Trophoblast cell (in vitro differentiated cells and primary cell): ENCODE measurements around the gene DACT1.
A peak's percentile ranks its signal among the peaks of the same experiment; 100 is the strongest.

Source experiments
- DNase-seq, 2 donors: peaks; one replicate each; pipeline ENCODE4 v3.0.0-alpha.2; 2016
- H2AFZ ChIP-seq: 2 replicates; pipeline ENCODE4 v1.6.1; 2013; ENCODE audit warnings: low read length, moderate library complexity, mild to moderate bottlenecking; ENCODE audit not compliant: insufficient read depth, poor library complexity
- H2AK5ac ChIP-seq: 2 replicates; pipeline ENCODE4 v1.6.1; 2013; ENCODE audit warnings: mild to moderate bottlenecking, low read length
- H2BK120ac ChIP-seq: 2 replicates; pipeline ENCODE4 v1.6.1; 2013; ENCODE audit warnings: low read length, mild to moderate bottlenecking, moderate library complexity; ENCODE audit not compliant: insufficient read depth, poor library complexity
- H2BK12ac ChIP-seq: 2 replicates; pipeline ENCODE4 v1.6.1; 2013; ENCODE audit warnings: mild to moderate bottlenecking, low read length, moderate library complexity
- H2BK5ac ChIP-seq: 2 replicates; pipeline ENCODE4 v1.6.1; 2013; ENCODE audit warnings: low read length, low read depth, moderate library complexity, mild to moderate bottlenecking; ENCODE audit not compliant: poor library complexity
- H3K14ac ChIP-seq: 2 replicates; pipeline ENCODE4 v1.6.1; 2013; ENCODE audit warnings: mild to moderate bottlenecking, low read length
- H3K18ac ChIP-seq: 2 replicates; pipeline ENCODE4 v1.6.1; 2013; ENCODE audit warnings: mild to moderate bottlenecking, low read length
- H3K23ac ChIP-seq: 2 replicates; pipeline ENCODE4 v1.6.1; 2013; ENCODE audit warnings: low read length
- H3K27ac ChIP-seq: 2 replicates; pipeline ENCODE4 v1.5.1; 2013; ENCODE audit warnings: low read depth, mild to moderate bottlenecking, inconsistent platforms, low read length, moderate library complexity
- H3K27me3 ChIP-seq: 2 replicates; pipeline ENCODE4 v1.6.1; 2013; ENCODE audit warnings: inconsistent platforms, mild to moderate bottlenecking, low read length, moderate library complexity; ENCODE audit not compliant: insufficient read depth
- H3K36me3 ChIP-seq, 2 experiments: 1 replicate in 1 of 2; 2 replicates in 1 of 2; pipeline ENCODE4 v1.6.1; 2013; ENCODE audit warnings: low read length in 2 of 2, mild to moderate bottlenecking in 2 of 2, moderate library complexity in 1 of 2; ENCODE audit not compliant: insufficient read depth in 2 of 2, control insufficient read depth in 1 of 2
- H3K4ac ChIP-seq: 2 replicates; pipeline ENCODE4 v1.6.1; 2013; ENCODE audit warnings: low read depth, mild to moderate bottlenecking, low read length, moderate library complexity
- H3K4me1 ChIP-seq, 2 experiments: 1 replicate in 1 of 2; 2 replicates in 1 of 2; pipeline ENCODE4 v1.6.1; 2013; ENCODE audit warnings: low read length in 2 of 2, mild to moderate bottlenecking in 2 of 2, moderate library complexity in 1 of 2; ENCODE audit not compliant: insufficient read depth in 2 of 2, control insufficient read depth in 1 of 2
- H3K4me2 ChIP-seq: 2 replicates; pipeline ENCODE4 v1.6.1; 2013; ENCODE audit warnings: inconsistent platforms, mild to moderate bottlenecking, low read length, moderate library complexity
- H3K4me3 ChIP-seq: 2 replicates; pipeline ENCODE4 v1.5.1; 2013; ENCODE audit warnings: mild to moderate bottlenecking, low read depth, low read length, inconsistent platforms
- H3K79me1 ChIP-seq: one replicate; pipeline ENCODE4 v1.6.1; 2013; ENCODE audit warnings: low read length
- H3K79me2 ChIP-seq: 2 replicates; pipeline ENCODE4 v1.6.1; 2013; ENCODE audit warnings: low read length, mild to moderate bottlenecking; ENCODE audit not compliant: control insufficient read depth, insufficient read depth, poor library complexity
- H3K9ac ChIP-seq: 2 replicates; pipeline ENCODE4 v1.6.1; 2013; ENCODE audit warnings: mild to moderate bottlenecking, low read length
- H3K9me3 ChIP-seq: 2 replicates; pipeline ENCODE4 v1.6.1; 2013; ENCODE audit warnings: low read depth, mild to moderate bottlenecking, control low read depth, inconsistent platforms, low read length; ENCODE audit not compliant: insufficient read depth
- H4K12ac ChIP-seq: 2 replicates; pipeline ENCODE4 v1.6.1; 2013; ENCODE audit warnings: low read depth, mild to moderate bottlenecking, low read length, moderate library complexity
- H4K8ac ChIP-seq: 2 replicates; pipeline ENCODE4 v1.6.1; 2013; ENCODE audit warnings: low read depth, mild to moderate bottlenecking, low read length, moderate library complexity
- H4K91ac ChIP-seq: one replicate; pipeline ENCODE4 v1.6.1; 2013; ENCODE audit warnings: low read depth, mild to moderate bottlenecking, low read length, moderate library complexity
- WGBS: extraction: QIAGEN DNeasy Blood & Tissue Kit; methylation state at CpG from one replicate; pipeline ENCODE4 v1.1.7; 2013; ENCODE audit warnings: missing lambda C conversion rate; ENCODE audit not compliant: insufficient read length, insufficient coverage; ENCODE audit errors: extremely low coverage; 5-methylcytosine and 5-hydroxymethylcytosine counted together

The DACT1 gene

DNA sequence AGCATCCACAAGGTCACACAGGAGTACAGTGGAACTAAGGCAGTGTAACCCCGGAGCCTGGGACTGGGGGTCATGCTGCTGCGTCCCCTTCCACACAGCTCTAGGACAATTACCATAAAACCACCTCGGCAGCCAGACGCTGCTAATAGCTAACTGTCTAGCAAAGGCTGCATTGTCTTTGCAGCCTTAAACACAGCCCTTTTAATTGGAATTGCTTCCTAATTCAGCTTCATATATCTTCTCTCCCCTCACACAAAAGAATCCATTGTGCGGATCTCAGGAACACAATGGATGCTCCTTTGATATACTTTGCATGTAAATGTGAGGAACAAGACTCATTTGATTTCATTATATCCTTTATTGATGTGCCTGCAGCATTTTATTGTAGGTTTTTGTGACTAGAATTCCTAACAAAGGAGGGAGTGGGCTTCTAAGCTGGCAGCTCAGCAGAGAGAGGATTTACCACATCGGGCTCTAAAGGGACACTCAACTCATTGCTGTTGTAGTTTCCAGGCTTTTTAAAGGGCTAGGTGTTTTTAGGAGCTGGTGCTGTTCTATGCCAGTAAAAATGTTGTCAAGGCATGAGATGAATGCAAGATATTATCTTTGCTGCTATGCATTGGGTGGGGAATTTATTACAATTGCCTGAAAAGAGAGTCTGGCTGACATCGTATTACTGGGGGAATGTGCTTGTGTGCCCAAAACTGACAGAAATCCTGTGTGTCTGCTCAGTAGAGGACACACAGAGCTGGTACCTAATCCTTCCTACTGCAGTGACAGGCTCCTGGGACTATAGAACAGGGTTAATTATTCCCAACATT lies 30.4 kb upstream of the DACT1 start:
- Histone ChIP-seq H3K9ac (no peak overlapping the region), H3K36me3 (no peaks in the 10 kb centered on the region), H2BK120ac (no peak overlapping the region), H3K27ac (peak overlapping the region; percentile 0), H3K79me1 (no peaks in the 10 kb centered on the region), H4K12ac (no peak overlapping the region), H3K14ac (no peak overlapping the region), H2BK12ac (no peak overlapping the region), H2BK5ac (no peak overlapping the region), H4K91ac (no peak overlapping the region), H3K79me2 (no peaks in the 10 kb centered on the region), H2AFZ (no peak overlapping the region), H2AK5ac (no peak overlapping the region), H3K4me3 (no peak overlapping the region), H3K9me3 (no peaks in the 10 kb centered on the region), H3K4ac (no peak overlapping the region), H3K4me2 (peak overlapping the region; percentile 8), H3K27me3 (no peaks in the 10 kb centered on the region), H3K18ac (no peak overlapping the region), H4K8ac (no peak overlapping the region), H3K4me1 (peaks cover 0 to 5% of the 10 kb centered on the region in 2 experiments), H3K23ac (no peak overlapping the region)
- peak; percentile 20 to 78 for DNase-seq
- WGBS: no CpG with 5 or more reads among the region's 7 CpGs

DNA sequence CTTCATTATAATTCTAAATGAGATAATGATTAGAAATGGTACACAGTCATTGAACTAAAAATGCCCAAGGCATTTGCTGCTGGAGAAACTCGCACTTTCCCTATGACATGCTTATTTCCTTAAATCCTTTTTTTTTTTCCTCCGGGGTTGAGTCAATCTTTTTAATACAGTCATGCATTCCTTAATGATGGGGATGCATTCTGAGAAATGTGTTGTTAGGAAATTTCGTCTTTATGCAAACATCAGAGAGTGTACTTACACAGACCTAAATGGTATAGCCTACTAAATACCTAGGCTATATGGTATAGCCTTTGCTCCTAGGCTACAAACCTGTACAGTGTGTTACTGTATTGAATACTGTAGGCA lies 29.8 kb upstream of the DACT1 start:
- WGBS: no CpG with 5 or more reads among the region's 3 CpGs
- Histone ChIP-seq H3K4me2 (no peak overlapping the region), H2AFZ (no peak overlapping the region)

DNA sequence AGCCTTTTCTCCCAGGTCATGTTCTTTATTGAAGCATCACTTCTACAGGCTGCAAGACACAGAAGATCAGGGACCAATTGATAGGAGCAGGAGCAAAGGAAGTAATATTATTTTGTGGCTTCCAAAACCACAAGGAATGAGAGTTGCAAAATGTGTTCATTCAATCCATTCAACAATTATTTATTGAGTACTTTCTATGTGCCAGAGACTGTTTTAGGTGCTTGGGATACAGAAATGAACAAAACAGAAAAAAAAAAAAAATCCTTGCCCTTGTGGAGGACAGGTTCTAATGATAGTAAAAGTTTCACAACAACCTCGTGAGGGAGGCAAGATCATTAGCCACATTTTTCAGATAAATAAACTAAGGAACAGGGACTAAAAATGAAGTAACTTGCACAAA lies 20.1 kb upstream of the DACT1 start:
- Histone ChIP-seq H3K4me3 (no peak overlapping the region), H4K8ac (no peak overlapping the region), H3K18ac (no peak overlapping the region), H3K27me3 (no peaks in the 10 kb centered on the region), H3K36me3 (no peaks in the 10 kb centered on the region), H2AK5ac (no peak overlapping the region), H3K23ac (no peak overlapping the region), H3K4me1 (peaks cover 0 to 3% of the 10 kb centered on the region in 2 experiments), H3K14ac (no peak overlapping the region), H2AFZ (no peak overlapping the region), H3K9me3 (no peaks in the 10 kb centered on the region), H4K12ac (no peak overlapping the region), H3K79me2 (no peaks in the 10 kb centered on the region), H2BK120ac (no peak overlapping the region), H2BK5ac (no peak overlapping the region), H3K27ac (no peak overlapping the region), H3K4me2 (no peak overlapping the region), H3K79me1 (peaks cover 2% of the 10 kb centered on the region), H3K4ac (no peak overlapping the region), H3K9ac (no peak overlapping the region), H4K91ac (no peak overlapping the region), H2BK12ac (no peak overlapping the region)
- no peak for DNase-seq
- WGBS: no CpG with 5 or more reads among the region's 1 CpG

More for the DNA sequence above, 29.8 kb upstream of the DACT1 start:
- Histone ChIP-seq H3K23ac (no peak overlapping the region), H3K4me1 (peaks cover 0 to 5% of the 10 kb centered on the region in 2 experiments), H4K12ac (no peak overlapping the region), H2BK5ac (no peak overlapping the region), H3K14ac (no peak overlapping the region), H2BK12ac (no peak overlapping the region), H3K9ac (no peak overlapping the region), H3K4ac (no peak overlapping the region), H2AK5ac (no peak overlapping the region), H3K9me3 (no peaks in the 10 kb centered on the region), H3K4me3 (no peak overlapping the region), H3K79me2 (no peaks in the 10 kb centered on the region), H4K8ac (no peak overlapping the region), H3K36me3 (no peaks in the 10 kb centered on the region), H3K27me3 (no peaks in the 10 kb centered on the region), H3K79me1 (no peaks in the 10 kb centered on the region), H3K18ac (no peak overlapping the region), H2BK120ac (no peak overlapping the region), H3K27ac (no peak overlapping the region), H4K91ac (no peak overlapping the region)
- peak; percentile 46 to 91 for DNase-seq

DNA sequence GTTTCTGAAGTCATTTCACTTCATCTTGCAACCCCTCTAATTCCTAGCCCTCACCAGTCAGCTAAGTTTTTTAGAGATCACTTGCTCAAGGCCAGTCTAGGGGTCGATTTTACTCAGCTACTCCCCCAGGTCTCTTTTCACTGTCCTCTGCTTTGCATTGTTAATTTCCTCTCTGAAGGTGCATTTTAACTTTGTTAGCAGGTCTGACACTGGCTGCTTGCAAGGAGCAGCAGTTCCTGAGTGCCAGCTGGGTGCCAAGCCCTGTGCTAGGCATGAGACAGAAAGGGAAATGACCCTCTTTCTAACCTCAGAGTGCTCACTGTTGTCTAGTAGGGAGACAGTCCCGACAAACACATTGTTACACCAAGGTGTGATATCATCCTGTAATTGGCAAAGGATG lies 17.8 kb upstream of the DACT1 start:
- H3K79me1 ChIP-seq: peaks cover 2% of the 10 kb centered on the region
- peak overlapping the region; percentile 30 for H2BK12ac ChIP-seq
- H2BK120ac ChIP-seq: no peak overlapping the region
- H3K27me3 ChIP-seq: no peaks in the 10 kb centered on the region
- H3K23ac ChIP-seq: no peak overlapping the region
- no peak overlapping the region for H3K18ac ChIP-seq
- no peak overlapping the region for H3K27ac ChIP-seq
- no peak for DNase-seq
- H3K4me1 ChIP-seq: no peaks in the 10 kb centered on the region
- no peak overlapping the region for H4K12ac ChIP-seq
- H3K4ac ChIP-seq: no peak overlapping the region
- no peak overlapping the region for H3K9ac ChIP-seq
- no peak overlapping the region for H4K91ac ChIP-seq
- no peaks in the 10 kb centered on the region for H3K36me3 ChIP-seq
- WGBS: no CpG with 5 or more reads among the region's 2 CpGs
- no peaks in the 10 kb centered on the region for H3K9me3 ChIP-seq
- no peak overlapping the region for H2BK5ac ChIP-seq
- H2AFZ ChIP-seq: no peak overlapping the region
- H3K4me2 ChIP-seq: no peak overlapping the region
- H4K8ac ChIP-seq: no peak overlapping the region
- no peak overlapping the region for H2AK5ac ChIP-seq
- H3K14ac ChIP-seq: no peak overlapping the region
- no peaks in the 10 kb centered on the region for H3K79me2 ChIP-seq
- no peak overlapping the region for H3K4me3 ChIP-seq
